K562 (cell line): ENCODE results near the gene DDX41. TPM values are rescaled to one million over a fixed set of nuclear protein-coding genes. Genes with fewer than 3 reads are reported as not detected.
A peak's percentile ranks its signal among the peaks of the same experiment; 100 is the strongest.

ENCODE experiments used
- ATAC-seq: fragments of 200-7000 bp; cut with Tn5 transposase; 3 replicates; pipeline ENCODE4 v1.9.1; 2020; ENCODE audit warnings: moderate library complexity
- BruUV-seq: library from RNA; stranded (reverse); fragments of 400-500 nt; replicated peaks from 2 replicates; lab custom pipeline; 2021; lab: Mats Ljungman, UMichigan
- CTCF ChIA-PET: fragments of 300-600 bp; formaldehyde crosslinking; extraction: SDS; loops from one replicate; lab custom pipeline; 2021; ENCODE audit warnings: low intra/inter-chr PET ratio; lab: Yijun Ruan, JAX
- POLR2A ChIA-PET: fragments of 300-600, 350-650 bp; sonication (Branson Sonifier 250); formaldehyde crosslinking; extraction: SDS; loops from one replicate; lab custom pipeline; 2021; ENCODE audit warnings: antibody characterized with exemption, inconsistent platforms; lab: Yijun Ruan, JAX
- DNase-seq, 4 experiments: peaks; one replicate each; pipeline versions ENCODE4 v3.0.0 to v3.0.0-alpha.2; 2011 to 2018; ENCODE audit warnings: low spot score in 3 of 4, mixed read lengths in 3 of 4; ENCODE audit errors: extremely low read depth in 1 of 4
- FAIRE-seq: peaks from 2 replicates; lab custom pipeline; 2011; peaks lifted over from hg19 to GRCh38; lab: Jason Lieb, UNC
- H2AFZ ChIP-seq: 2 replicates; pipeline ENCODE4 v1.6.0; 2011; ENCODE audit warnings: low read depth, low read length, control low read depth, inconsistent platforms
- H3K27ac ChIP-seq: fragments of 200-600 bp; 3 replicates; pipeline ENCODE4 v1.8.0; 2011; ENCODE audit warnings: low read depth, mild to moderate bottlenecking, control low read depth, inconsistent platforms, low read length, moderate library complexity, mixed read lengths; ENCODE audit errors: extremely low read depth
- H3K27me3 ChIP-seq, 2 experiments: fragments of 300-600 bp in 1 of 2; 2 replicates in 1 of 2; 3 replicates in 1 of 2; pipeline versions ENCODE4 v1.6.0 to v1.8.0; 2011; ENCODE audit warnings: inconsistent platforms in 2 of 2, low read length in 2 of 2, mild to moderate bottlenecking in 1 of 2, mixed read lengths in 1 of 2, moderate library complexity in 1 of 2; ENCODE audit not compliant: control insufficient read depth in 2 of 2, insufficient read depth in 2 of 2
- H3K36me3 ChIP-seq: fragments of 300-600 bp; 3 replicates; pipeline ENCODE4 v1.8.0; 2011; ENCODE audit warnings: mild to moderate bottlenecking, low read length, inconsistent platforms; ENCODE audit not compliant: control insufficient read depth, insufficient read depth
- H3K4me1 ChIP-seq, 2 experiments: fragments of 200-600 bp in 1 of 2; replicated peaks in 1 of 2; 2 replicates in 1 of 2; 3 replicates in 1 of 2; pipeline versions ENCODE4 v1.5.1 to v1.8.0; 2011; ENCODE audit warnings: inconsistent platforms in 2 of 2, low read length in 2 of 2, mild to moderate bottlenecking in 1 of 2, mixed read lengths in 1 of 2, moderate library complexity in 1 of 2; ENCODE audit not compliant: control insufficient read depth in 2 of 2, insufficient read depth in 2 of 2
- H3K4me2 ChIP-seq: 2 replicates; pipeline ENCODE4 v1.6.1; 2011; ENCODE audit warnings: low read length, control low read depth, inconsistent platforms, mixed read lengths; ENCODE audit not compliant: insufficient read depth
- H3K4me3 ChIP-seq: fragments of 200-600 bp; sonication (generic), shearing (Covaris generic); 2 replicates; pipeline ENCODE4 v1.5.1; 2016; ENCODE audit warnings: control low read depth, inconsistent platforms
- H3K79me2 ChIP-seq: fragments of 200-600 bp; 3 replicates; pipeline ENCODE4 v1.8.0; 2011; ENCODE audit warnings: low read length, inconsistent platforms; ENCODE audit not compliant: control insufficient read depth, insufficient read depth
- H3K9ac ChIP-seq, 2 experiments: 2 replicates each; pipeline versions ENCODE4 v1.6.0 to v1.6.1; 2011; ENCODE audit warnings: low read depth in 2 of 2, low read length in 2 of 2, control low read depth in 1 of 2, inconsistent platforms in 1 of 2, mild to moderate bottlenecking in 1 of 2, mixed read lengths in 1 of 2; ENCODE audit not compliant: insufficient read depth in 1 of 2
- H3K9me1 ChIP-seq: one replicate; pipeline ENCODE4 v1.6.0; 2011; ENCODE audit warnings: inconsistent platforms, mild to moderate bottlenecking, low read length, moderate library complexity; ENCODE audit not compliant: control insufficient read depth, insufficient read depth
- H3K9me3 ChIP-seq: replicated peaks from 2 replicates; pipeline ENCODE4 v1.5.1; 2011; ENCODE audit warnings: low read depth, low read length, inconsistent platforms; ENCODE audit not compliant: control insufficient read depth, insufficient read depth
- H4K20me1 ChIP-seq: replicated peaks from 2 replicates; pipeline ENCODE4 v1.6.1; 2011; ENCODE audit warnings: low read length, inconsistent platforms, mixed read lengths; ENCODE audit not compliant: control insufficient read depth, insufficient read depth
- CGGBP1 ChIP-seq: fragments of 250-450 bp; sonication (Bioruptor Pico); IDR thresholded peaks from 2 replicates; pipeline ENCODE4 v1.9.0; 2021; ENCODE audit warnings: mild to moderate bottlenecking
- GABPB2 ChIP-seq: fragments of 250-450 bp; sonication (Bioruptor Pico); conservative IDR thresholded peaks from 2 replicates; pipeline ENCODE4 v1.5.1; 2021; ENCODE audit warnings: mild to moderate bottlenecking
- NCOA4 ChIP-seq: fragments of 450-650 bp; IDR thresholded peaks from 2 replicates; pipeline ENCODE4 v1.6.1; 2018; ENCODE audit warnings: mild to moderate bottlenecking; ENCODE audit not compliant: partially characterized antibody
- POLR2A ChIP-seq: fragments of 450-650 bp; conservative IDR thresholded peaks from 2 replicates; pipeline ENCODE4 v1.6.1; 2016
- POLR2AphosphoS5 ChIP-seq: IDR thresholded peaks from 2 replicates; pipeline ENCODE4 v1.6.1; 2011; ENCODE audit warnings: mild to moderate bottlenecking, low read depth, low read length, moderate library complexity; ENCODE audit not compliant: control insufficient read depth, insufficient read depth
- SUPT5H ChIP-seq: fragments of 450-650 bp; IDR thresholded peaks from 2 replicates; pipeline ENCODE4 v1.6.1; 2016
- THRB ChIP-seq: fragments of 450-650 bp; formaldehyde crosslinking; conservative IDR thresholded peaks from 2 replicates; pipeline ENCODE4 v1.4.0; 2022; ENCODE audit warnings: mild to moderate bottlenecking, missing genetic modification characterization
- ZNF592 ChIP-seq: fragments of 450-650 bp; IDR thresholded peaks from 2 replicates; pipeline ENCODE4 v1.6.1; 2017; ENCODE audit warnings: antibody characterized with exemption, mild to moderate bottlenecking
- WGBS: fragments of 100-300 bp; shearing (Covaris generic); methylation state at CpG from one replicate; pipeline ENCODE4 v1.1.6; 2016; ENCODE audit warnings: low coverage, mixed read lengths; ENCODE audit not compliant: insufficient coverage; ENCODE audit errors: missing lambda C conversion rate; 5-methylcytosine and 5-hydroxymethylcytosine counted together
- in situ Hi-C: fragments of 300-500 bp; cut with MboI; formaldehyde crosslinking; loops from 4 replicates; pipeline ENCODE4 v1.15.0; 2018; ENCODE audit warnings: inconsistent platforms, mixed read lengths
- intact Hi-C: fragments of 100-400 bp; cut with micrococcal nuclease; formaldehyde crosslinking; loops from 2 replicates; pipeline ENCODE4 v1.14.2; 2022
- polyA plus RNA-seq, 8 experiments: library from polyadenylated mRNA; depleted of rRNA in 4 of 8; stranded (reverse) in 5 of 8; unstranded in 3 of 8; fragments of >200 nt; fragmentation: Nextera tagmentation in 2 of 8; fragmentation: Illumina TruSeq in 1 of 8; extraction: Ambion mirVana in 2 of 8; extraction: Trizol in 1 of 8; gene quantifications; 2 replicates each; pipeline versions ENCODE4 v1.2.1 to v1.2.3, GENCODE V29; 2011 to 2014; ENCODE audit warnings: inconsistent platforms in 1 of 8, missing spikeins in 1 of 8
- total RNA-seq, 7 experiments: library from RNA; depleted of rRNA in 6 of 7; stranded (reverse); fragments of >200 nt in 6 of 7; fragmentation: Illumina TruSeq in 2 of 7; extraction: Trizol in 2 of 7; gene quantifications; 2 replicates each; pipeline versions ENCODE4 v1.2.1 to v1.2.3, GENCODE V29; 2011 to 2021; ENCODE audit warnings: low replicate concordance in 1 of 7

The DDX41 gene
- total and polyA plus RNA-seq, 9 of the 15 experiments (the other 6 are each of a cell fraction or from before 2014, with no cell fraction given) = 38.2 to 284 (median 116) TPM

GRCh38 chr5:177492841-177493240, 23.9 kb downstream of the DDX41 start:
- DNase-seq (no peak), FAIRE-seq (peak; percentile 15), ATAC-seq (no peak)
- ChIA-PET CTCF (interaction anchor here (2.2 kb wide), 1 partner anchor 8 kb away, joined by 19 read pairs; no protein-coding TSS in a partner anchor), POLR2A (interaction anchor here (0.6 to 4.0 kb wide), 18 partner anchors 8 to 522 kb away, joined by 3 to 21 read pairs (median 4); partner anchors contain the start of genes DBN1 and DOK3)
- Histone ChIP-seq H3K79me2 (peaks cover 44% of the 10 kb centered on the region), H3K4me2 (no peak overlapping the region), H3K4me1 (peaks cover 40 to 90% of the 10 kb centered on the region in 2 experiments), H2AFZ (no peak overlapping the region), H3K9me1 (no peaks in the 10 kb centered on the region), H3K9me3 (no peaks in the 10 kb centered on the region), H3K27ac (peak overlapping the region; percentile 95; the same call in 2 of the 3 replicates), H3K36me3 (peaks cover 74% of the 10 kb centered on the region; the same call in 2 of the 3 replicates), H4K20me1 (peaks cover 3% of the 10 kb centered on the region; the same call in 1 of the 2 replicates), H3K9ac (peak overlapping the region in 1 of 2 experiments; percentile 85; a peak in 2 of 4 replicates), H3K4me3 (no peak overlapping the region), H3K27me3 (no peaks in the 10 kb centered on the region)
- no peak for TF ChIP-seq CGGBP1 (CRISPR knock-in tag)
- peak; percentile 59; the same call in 1 of the 2 replicates for TF ChIP-seq POLR2A
- peak; percentile 81 for TF ChIP-seq THRB (CRISPR knock-in tag)
- TF ChIP-seq NCOA4 = no peak
- 0 out of 2 replicates have a peak, but pooled peaks have one; percentile 33 for TF ChIP-seq SUPT5H
- no peak for TF ChIP-seq GABPB2 (CRISPR knock-in tag)
- peak; percentile 21; the same call in 1 of the 2 replicates for TF ChIP-seq ZNF592
- TF ChIP-seq POLR2AphosphoS5 = peak; percentile 11; the same call in 1 of the 2 replicates
- intact Hi-C loops (no loop called here), in situ Hi-C loops (no loop called here)
- BruUV-seq = no TSS peak
- WGBS = 64% methylated on average over 5 of the region's 7 CpGs
